MM.1S (cell line): ENCODE results near the gene CSRP1.

Source experiments
- DNase-seq: peaks from one replicate; pipeline ENCODE4 v3.0.0-alpha.2; 2015
- H2AFZ ChIP-seq: fragments of 300-600 bp; sonication (generic); 2 replicates; pipeline ENCODE4 v1.6.0; 2016; ENCODE audit warnings: antibody characterized with exemption, low read length
- H3F3A ChIP-seq: fragments of 300-600 bp; sonication (generic); 2 replicates; pipeline ENCODE4 v1.6.1; 2016; ENCODE audit warnings: mild to moderate bottlenecking, antibody characterized with exemption, low read length, moderate library complexity, mixed read lengths; ENCODE audit not compliant: insufficient read depth
- H3K27ac ChIP-seq: fragments of 300-600 bp; sonication (generic); 2 replicates; pipeline ENCODE4 v1.5.1; 2016; ENCODE audit warnings: mild to moderate bottlenecking, low read length
- H3K27me3 ChIP-seq: fragments of 300-600 bp; sonication (generic); replicated peaks from 2 replicates; pipeline ENCODE4 v1.6.0; 2016; ENCODE audit warnings: low read length; ENCODE audit not compliant: insufficient read depth
- H3K36me3 ChIP-seq: fragments of 300-600 bp; sonication (generic); replicated peaks from 2 replicates; pipeline ENCODE4 v1.6.1; 2016; ENCODE audit warnings: mild to moderate bottlenecking, low read length, mixed read lengths; ENCODE audit not compliant: insufficient read depth
- H3K4me1 ChIP-seq: fragments of 300-600 bp; sonication (generic); 2 replicates; pipeline ENCODE4 v1.6.1; 2016; ENCODE audit warnings: low read length, mixed read lengths
- H3K4me2 ChIP-seq: fragments of 300-600 bp; sonication (generic); 2 replicates; pipeline ENCODE4 v1.6.0; 2016; ENCODE audit warnings: low read depth, low read length
- H3K4me3 ChIP-seq: fragments of 300-600 bp; sonication (generic); 2 replicates; pipeline ENCODE4 v1.5.1; 2016; ENCODE audit warnings: low read length, mixed read lengths
- H3K79me2 ChIP-seq: fragments of 300-600 bp; sonication (generic); 2 replicates; pipeline ENCODE4 v1.6.1; 2016; ENCODE audit warnings: mixed run types, low read length, mixed read lengths
- H3K9ac ChIP-seq: fragments of 300-600 bp; sonication (generic); 2 replicates; pipeline ENCODE4 v1.6.1; 2016; ENCODE audit warnings: low read length, mixed read lengths
- H3K9me2 ChIP-seq: fragments of 300-600 bp; sonication (generic); replicated peaks from 2 replicates; pipeline ENCODE4 v1.6.1; 2016; ENCODE audit warnings: mild to moderate bottlenecking, low read length, mixed read lengths; ENCODE audit not compliant: insufficient read depth
- H3K9me3 ChIP-seq: fragments of 300-600 bp; sonication (generic); replicated peaks from 2 replicates; pipeline ENCODE4 v1.6.1; 2016; ENCODE audit warnings: mild to moderate bottlenecking, low read length, mixed read lengths; ENCODE audit not compliant: insufficient read depth
- H4K20me1 ChIP-seq: fragments of 300-600 bp; sonication (generic); 2 replicates; pipeline ENCODE4 v1.6.1; 2016; ENCODE audit warnings: mild to moderate bottlenecking, low read length, moderate library complexity, mixed read lengths; ENCODE audit not compliant: insufficient read depth
- CTCF ChIP-seq: fragments of 300-600 bp; sonication (generic); IDR thresholded peaks from 2 replicates; pipeline ENCODE4 v1.5.1; 2016; ENCODE audit warnings: antibody characterized with exemption, low read length, mixed read lengths
- EZH2 ChIP-seq: fragments of 300-600 bp; sonication (generic); optimal IDR thresholded peaks from 2 replicates; pipeline ENCODE3; 2017; ENCODE audit warnings: low read depth, mild to moderate bottlenecking, antibody characterized with exemption, low read length, mixed read lengths
- EZH2phosphoT487 ChIP-seq: fragments of 300-600 bp; sonication (generic); IDR thresholded peaks from 2 replicates; pipeline ENCODE4 v1.6.1; 2018; ENCODE audit warnings: antibody characterized with exemption, low read length

The CSRP1 gene

GRCh38 chr1:201471772-201472171 is 35.2 kb downstream of the CSRP1 start:
- Histone ChIP-seq H2AFZ (no peak overlapping the region), H3K9ac (no peak overlapping the region), H3K9me2 (no peaks in the 10 kb centered on the region), H3K27me3 (peaks cover 38% of the 10 kb centered on the region), H3F3A (no peaks in the 10 kb centered on the region), H3K4me1 (peaks cover 6% of the 10 kb centered on the region), H3K9me3 (no peaks in the 10 kb centered on the region), H3K27ac (no peak overlapping the region), H3K79me2 (no peaks in the 10 kb centered on the region), H4K20me1 (no peaks in the 10 kb centered on the region), H3K36me3 (no peaks in the 10 kb centered on the region), H3K4me3 (no peak overlapping the region), H3K4me2 (no peak overlapping the region)
- DNase-seq: no peak
- TF ChIP-seq EZH2phosphoT487 (no peak), EZH2 (no peak), CTCF (no peak)

- no peak overlapping the region for H3K27ac ChIP-seq
- no peak for TF ChIP-seq EZH2phosphoT487
- TF ChIP-seq CTCF: no peak
- TF ChIP-seq EZH2: no peak
Observed at GRCh38 chr1:201470581-201470980, 36.3 kb downstream of the CSRP1 start.

GRCh38 chr1:201469645-201470074 is 37.3 kb downstream of the CSRP1 start:
- peak overlapping the region; percentile 64; the same call in 1 of the 2 replicates for H3K4me3 ChIP-seq
- peak overlapping the region; percentile 64; the same call in 1 of the 2 replicates for H2AFZ ChIP-seq

More at GRCh38 chr1:201470581-201470980, 36.3 kb downstream of the CSRP1 start:
- H3K9ac ChIP-seq: no peak overlapping the region
- no peaks in the 10 kb centered on the region for H3K79me2 ChIP-seq
- no peak overlapping the region for H3K4me2 ChIP-seq
- H3K9me2 ChIP-seq: no peaks in the 10 kb centered on the region
- H3K4me3 ChIP-seq: no peak overlapping the region
- H3K36me3 ChIP-seq: no peaks in the 10 kb centered on the region
- H4K20me1 ChIP-seq: no peaks in the 10 kb centered on the region
- no peaks in the 10 kb centered on the region for H3F3A ChIP-seq
- peaks cover 38% of the 10 kb centered on the region for H3K27me3 ChIP-seq
- H2AFZ ChIP-seq: no peak overlapping the region
- no peak for DNase-seq
- H3K9me3 ChIP-seq: no peaks in the 10 kb centered on the region
- no peaks in the 10 kb centered on the region for H3K4me1 ChIP-seq

More at GRCh38 chr1:201469645-201470074, 37.3 kb downstream of the CSRP1 start:
- no peaks in the 10 kb centered on the region for H4K20me1 ChIP-seq
- H3K9ac ChIP-seq: no peak overlapping the region
- H3K4me2 ChIP-seq: peak overlapping the region; percentile 86
- no peaks in the 10 kb centered on the region for H3K36me3 ChIP-seq
- no peaks in the 10 kb centered on the region for H3F3A ChIP-seq
- peaks cover 38% of the 10 kb centered on the region for H3K27me3 ChIP-seq
- no peaks in the 10 kb centered on the region for H3K79me2 ChIP-seq
- no peaks in the 10 kb centered on the region for H3K4me1 ChIP-seq
- H3K9me3 ChIP-seq: no peaks in the 10 kb centered on the region
- no peaks in the 10 kb centered on the region for H3K9me2 ChIP-seq
- H3K27ac ChIP-seq: no peak overlapping the region
- DNase-seq: no peak
- TF ChIP-seq EZH2 (no peak), CTCF (no peak), EZH2phosphoT487 (no peak)
